Neuron (in vitro differentiated cells): ENCODE data around the gene MON1A.

Experiments used
- H2AFZ ChIP-seq: one replicate; pipeline ENCODE4 v1.6.1; 2013; ENCODE audit warnings: low read depth, mild to moderate bottlenecking, inconsistent platforms, low read length, moderate library complexity
- H3K27me3 ChIP-seq: one replicate; pipeline ENCODE4 v1.6.1; 2013; ENCODE audit warnings: low read length; ENCODE audit not compliant: insufficient read depth
- H3K36me3 ChIP-seq: one replicate; pipeline ENCODE4 v1.6.1; 2013; ENCODE audit warnings: low read length; ENCODE audit not compliant: insufficient read depth
- H3K4me1 ChIP-seq: one replicate; pipeline ENCODE4 v1.6.1; 2013; ENCODE audit warnings: low read length; ENCODE audit not compliant: insufficient read depth
- H3K4me3 ChIP-seq: 2 replicates; pipeline ENCODE4 v1.5.1; 2013; ENCODE audit warnings: mild to moderate bottlenecking, low read length, moderate library complexity
- H3K9me3 ChIP-seq: one replicate; pipeline ENCODE4 v1.6.1; 2013; ENCODE audit warnings: low read length

The MON1A gene

DNA sequence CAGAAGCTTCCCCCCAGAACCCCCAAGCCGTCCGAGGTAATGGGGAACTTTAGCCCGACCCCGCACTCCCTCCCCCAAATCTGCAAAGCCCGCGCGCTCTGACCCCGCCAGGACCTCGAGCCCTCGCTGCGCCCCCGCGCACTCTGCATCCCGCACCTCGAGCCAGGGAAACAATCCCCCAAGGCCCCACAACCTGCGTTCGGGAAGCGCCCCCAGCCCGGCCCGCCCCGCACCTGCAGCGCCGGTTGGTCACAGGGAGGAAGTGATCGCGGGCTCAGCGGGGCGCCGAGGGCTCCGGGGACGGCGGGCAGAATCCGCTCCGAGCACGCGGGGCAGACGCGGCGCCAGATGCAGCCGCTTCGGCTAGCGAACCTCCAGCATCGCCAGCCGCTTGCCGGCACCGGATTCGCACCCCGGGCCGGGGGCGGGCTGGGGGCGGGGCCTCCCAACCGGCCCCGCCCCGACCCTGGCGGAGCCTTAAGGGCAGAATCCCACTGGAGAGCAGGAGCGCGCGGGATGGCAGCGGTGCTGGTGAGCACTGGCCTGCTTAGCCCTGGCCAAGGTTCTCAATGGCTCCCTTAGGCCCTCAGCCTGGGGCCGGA, 60.0 kb downstream of the MON1A start, which contains the start of gene CAMKV:
CAMKV (minus strand) TSS at position 382 of the 602 bp plus-strand sequence. CDS start 7,518 bp downstream, outside the sequence.
- H3K9me3 ChIP-seq: no peaks in the 10 kb centered on the region
- no peaks in the 10 kb centered on the region for H3K36me3 ChIP-seq
- peak within 1 kb of the TSS; percentile 70 for H2AFZ ChIP-seq
- peaks cover 61% of the 10 kb centered on the region for H3K4me1 ChIP-seq
- H3K4me3 ChIP-seq: peak within 1 kb of the TSS; percentile 56
- H3K27me3 ChIP-seq: no peaks in the 10 kb centered on the region

DNA sequence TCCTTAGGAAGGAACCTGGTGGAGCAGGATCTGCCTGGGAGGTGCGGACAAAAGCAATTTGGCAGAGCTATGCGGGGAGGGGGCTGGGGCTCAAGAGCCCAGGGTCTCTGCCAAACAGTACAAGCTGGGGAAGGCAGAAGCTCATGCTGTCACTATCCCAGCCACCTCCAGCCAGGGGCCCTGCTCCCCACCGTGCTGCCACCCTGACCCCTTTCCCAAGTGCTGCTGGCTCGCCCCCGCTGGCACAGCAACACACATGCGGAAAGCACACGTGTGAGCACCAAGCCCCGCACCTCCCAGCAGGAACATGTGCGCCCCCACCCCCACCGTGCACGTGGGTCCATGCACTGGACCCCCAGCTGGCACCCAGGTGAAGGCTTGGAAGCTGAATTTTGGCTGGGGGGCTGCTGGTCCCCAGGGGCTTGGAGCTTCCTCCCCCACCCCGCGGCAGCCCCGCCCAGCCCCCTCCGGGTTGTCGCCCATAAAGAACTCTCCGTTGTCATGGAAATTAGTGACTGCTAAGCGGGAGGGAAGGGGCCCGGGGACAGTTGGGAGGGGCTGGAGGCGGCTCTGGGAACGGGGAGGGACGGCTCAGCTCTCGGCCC, 60.6 kb downstream of the MON1A start:
- Histone ChIP-seq H3K9me3 (no peaks in the 10 kb centered on the region), H3K27me3 (no peaks in the 10 kb centered on the region), H3K4me3 (peak overlapping the region; percentile 56), H3K4me1 (peaks cover 61% of the 10 kb centered on the region), H3K36me3 (no peaks in the 10 kb centered on the region), H2AFZ (peak overlapping the region; percentile 70)

DNA sequence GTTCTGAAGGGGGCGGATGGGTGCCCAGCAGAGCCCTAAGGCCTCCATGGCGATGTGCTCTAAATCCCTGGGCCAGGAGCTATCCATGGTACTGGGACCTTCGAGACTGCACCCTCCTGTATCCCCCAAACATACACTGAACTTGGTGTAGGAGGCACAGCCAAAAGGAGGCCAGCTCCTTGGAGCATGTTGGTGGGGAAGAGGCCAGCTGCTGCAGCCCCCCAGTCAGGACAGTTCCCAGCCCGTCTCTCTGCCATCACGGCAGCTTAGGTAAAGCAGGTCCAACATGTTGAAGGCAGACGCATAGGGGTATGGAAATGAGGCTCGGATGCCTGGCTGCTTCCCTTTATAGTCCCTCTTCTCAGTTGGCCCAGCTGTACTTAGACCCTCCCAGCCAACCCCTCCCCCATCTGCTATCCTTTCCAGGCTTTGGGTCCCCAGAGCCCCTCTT, 61.7 kb downstream of the MON1A start:
- Histone ChIP-seq H3K9me3 (no peaks in the 10 kb centered on the region), H2AFZ (no peak overlapping the region), H3K4me3 (no peak overlapping the region), H3K4me1 (peaks cover 54% of the 10 kb centered on the region), H3K27me3 (no peaks in the 10 kb centered on the region), H3K36me3 (no peaks in the 10 kb centered on the region)

DNA sequence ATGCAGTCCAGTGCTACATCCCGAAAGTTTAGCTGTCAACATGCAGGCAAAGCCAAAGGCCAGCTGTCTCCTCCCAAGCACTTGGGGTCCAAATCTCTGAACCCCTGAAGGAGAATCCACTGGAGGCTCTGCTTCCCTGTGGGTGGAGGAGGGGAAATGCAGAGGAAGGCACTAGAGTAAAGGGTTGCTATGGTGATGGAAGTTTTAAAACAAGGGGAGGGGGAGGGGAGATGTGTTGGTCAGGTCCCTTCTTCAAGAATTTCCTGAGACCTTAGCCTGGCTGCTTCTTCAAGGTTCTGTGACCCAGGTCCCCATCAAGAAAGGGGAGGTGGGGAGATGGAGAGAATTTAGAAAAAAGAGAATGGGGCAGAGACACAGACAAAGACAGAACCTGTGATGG, 62.2 kb downstream of the MON1A start:
- H2AFZ ChIP-seq: no peak overlapping the region
- no peaks in the 10 kb centered on the region for H3K9me3 ChIP-seq
- H3K36me3 ChIP-seq: no peaks in the 10 kb centered on the region
- no peak overlapping the region for H3K4me3 ChIP-seq
- H3K27me3 ChIP-seq: no peaks in the 10 kb centered on the region
- peaks cover 50% of the 10 kb centered on the region for H3K4me1 ChIP-seq

DNA sequence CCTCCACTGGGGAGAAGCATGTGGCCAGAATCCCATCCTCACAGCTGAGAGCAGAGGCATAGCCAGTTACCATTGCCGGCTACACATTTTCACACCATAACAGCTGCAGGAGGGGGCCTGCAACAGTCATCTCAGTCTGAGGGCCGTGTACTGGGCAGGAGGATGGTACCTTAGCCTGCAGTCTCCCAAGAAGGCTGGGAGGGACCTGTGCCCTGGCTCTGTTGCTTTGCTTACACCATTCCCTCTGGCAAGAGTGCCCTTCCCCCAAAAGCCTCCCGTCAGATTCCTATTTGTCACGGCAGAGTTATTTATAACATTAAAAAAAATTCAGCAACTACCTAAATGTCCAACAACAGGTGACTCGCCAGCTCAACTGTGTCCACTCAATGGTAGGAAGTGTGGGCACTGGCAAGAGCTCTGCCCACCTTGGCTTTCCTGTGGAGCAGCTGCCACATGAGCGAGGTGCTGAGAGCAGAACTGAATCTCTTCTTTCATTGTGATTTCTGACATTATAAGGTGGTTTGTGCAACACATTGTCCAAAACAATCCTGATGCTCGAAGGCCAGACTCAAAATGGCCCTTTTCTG, 64.3 kb downstream of the MON1A start:
- Histone ChIP-seq H3K4me3 (no peak overlapping the region), H3K36me3 (peaks cover 3% of the 10 kb centered on the region), H3K27me3 (no peaks in the 10 kb centered on the region), H2AFZ (no peak overlapping the region), H3K9me3 (no peaks in the 10 kb centered on the region), H3K4me1 (peaks cover 33% of the 10 kb centered on the region)

DNA sequence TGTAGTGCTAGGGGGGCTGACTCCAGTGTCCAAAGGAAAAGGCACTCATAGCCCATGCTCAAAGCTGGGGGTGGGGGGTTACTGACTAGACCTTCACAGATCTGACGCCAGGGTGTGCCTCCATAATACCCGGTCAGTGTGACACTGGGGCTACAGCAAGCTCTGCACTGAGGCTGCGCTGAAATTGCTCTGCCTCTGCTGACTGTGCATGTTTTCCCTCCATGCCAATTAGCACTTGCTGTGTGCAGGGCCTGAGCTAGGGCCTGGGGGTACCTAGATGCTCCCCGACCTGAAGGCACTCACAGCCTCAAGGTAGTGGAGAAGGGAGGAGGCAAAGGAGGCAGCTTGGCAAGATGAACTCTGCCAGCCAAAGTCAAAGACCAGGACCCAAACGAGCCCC, 65.1 kb downstream of the MON1A start:
- peaks cover 28% of the 10 kb centered on the region for H3K4me1 ChIP-seq
- H3K27me3 ChIP-seq: no peaks in the 10 kb centered on the region
- no peak overlapping the region for H3K4me3 ChIP-seq
- H2AFZ ChIP-seq: no peak overlapping the region
- H3K36me3 ChIP-seq: peaks cover 10% of the 10 kb centered on the region
- no peaks in the 10 kb centered on the region for H3K9me3 ChIP-seq

DNA sequence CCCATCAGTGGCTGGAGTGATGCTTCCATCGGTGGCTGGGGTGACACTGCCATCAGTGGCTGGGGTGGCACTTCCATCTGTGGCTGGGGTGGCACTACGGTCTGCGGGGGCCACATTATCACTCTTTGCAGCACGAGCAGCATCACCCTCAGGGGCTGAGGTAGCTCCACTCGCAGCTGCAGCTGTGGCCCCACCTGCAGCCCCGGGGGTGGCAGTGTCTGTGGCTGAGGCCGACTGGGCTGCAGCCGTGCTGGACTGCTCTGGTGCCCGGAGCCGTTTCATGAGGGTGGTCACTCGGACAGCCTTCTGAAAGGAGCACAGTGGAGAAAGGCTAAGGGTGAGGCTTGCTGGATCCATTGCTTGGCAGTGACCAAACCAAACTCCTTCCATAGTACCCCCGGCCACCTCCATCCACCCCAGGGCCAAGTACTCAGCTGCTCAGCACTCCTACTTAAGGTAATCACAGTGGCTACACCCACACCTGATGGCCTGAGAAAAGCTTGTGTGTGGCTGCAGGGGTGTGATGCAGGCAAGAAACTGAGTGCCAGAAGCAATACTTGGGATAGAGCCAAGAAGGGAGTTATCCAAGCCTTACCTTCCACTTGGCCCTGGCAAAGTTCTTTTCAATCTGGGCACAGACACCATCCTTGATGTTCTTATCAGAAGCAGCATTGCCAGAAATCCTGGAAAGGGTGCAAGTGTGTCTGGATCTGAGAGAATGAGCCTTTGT, 69.9 kb downstream of the MON1A start:
- Histone ChIP-seq H3K36me3 (peaks cover 14% of the 10 kb centered on the region), H3K4me1 (peaks cover 11% of the 10 kb centered on the region), H3K27me3 (no peaks in the 10 kb centered on the region)

More for the DNA sequence above, 69.9 kb downstream of the MON1A start:
- Histone ChIP-seq H2AFZ (no peak overlapping the region), H3K9me3 (no peaks in the 10 kb centered on the region), H3K4me3 (no peak overlapping the region)
